Keratinocyte (primary cell): Measurements from ENCODE around the gene PLAAT3. TPM values are rescaled to one million over a fixed set of nuclear protein-coding genes. Genes with fewer than 3 reads are reported as not detected.

Experiments used
- DNase-seq: peaks from one replicate; pipeline ENCODE4 v3.0.0-alpha.2; 2011; ENCODE audit warnings: low read depth, missing footprints, low spot score
- FAIRE-seq: peaks from 2 replicates; lab custom pipeline; 2011; peaks lifted over from hg19 to GRCh38; lab: Jason Lieb, UNC
- H2AFZ ChIP-seq: 2 replicates; pipeline ENCODE4 v1.6.0; 2012; ENCODE audit warnings: low read length, control low read depth, inconsistent platforms; ENCODE audit not compliant: control insufficient read depth
- H3K27ac ChIP-seq: 2 replicates; pipeline ENCODE4 v1.5.1; 2011; ENCODE audit warnings: low read length; ENCODE audit not compliant: control insufficient read depth, insufficient read depth
- H3K27me3 ChIP-seq: 3 replicates; pipeline ENCODE4 v1.6.0; 2011; ENCODE audit warnings: low read length; ENCODE audit not compliant: control insufficient read depth, insufficient read depth; ENCODE audit errors: extremely low read depth
- H3K36me3 ChIP-seq, 2 experiments: 2 replicates in 1 of 2; 3 replicates in 1 of 2; pipeline ENCODE4 v1.5.1; 2011; ENCODE audit warnings: low read length in 2 of 2, mild to moderate bottlenecking in 1 of 2; ENCODE audit not compliant: control insufficient read depth in 2 of 2, insufficient read depth in 2 of 2; ENCODE audit errors: extremely low read depth in 1 of 2
- H3K4me1 ChIP-seq: 3 replicates; pipeline ENCODE4 v1.5.1; 2011; ENCODE audit warnings: low read length; ENCODE audit not compliant: control insufficient read depth, insufficient read depth; ENCODE audit errors: extremely low read depth
- H3K4me2 ChIP-seq: 3 replicates; pipeline ENCODE4 v1.6.0; 2011; ENCODE audit warnings: low read depth, low read length; ENCODE audit not compliant: control insufficient read depth, insufficient read depth; ENCODE audit errors: extremely low read depth
- H3K4me3 ChIP-seq, 3 experiments: fragments of 200-600 bp in 1 of 3; sonication (generic) in 1 of 3; 2 replicates in 2 of 3; 3 replicates in 1 of 3; pipeline ENCODE4 v1.5.1; 2011 to 2016; ENCODE audit warnings: low read length in 3 of 3, mild to moderate bottlenecking in 3 of 3, control low read depth in 2 of 3, inconsistent platforms in 1 of 3, low read depth in 1 of 3, mixed read lengths in 1 of 3, mixed run types in 1 of 3, moderate library complexity in 1 of 3; ENCODE audit not compliant: control insufficient read depth in 2 of 3, insufficient read depth in 2 of 3; ENCODE audit errors: extremely low read depth in 1 of 3
- H3K79me2 ChIP-seq: 2 replicates; pipeline ENCODE4 v1.6.0; 2012; ENCODE audit warnings: low read length; ENCODE audit not compliant: control insufficient read depth, insufficient read depth
- H3K9ac ChIP-seq: 3 replicates; pipeline ENCODE4 v1.6.0; 2011; ENCODE audit warnings: low read length; ENCODE audit not compliant: control insufficient read depth, insufficient read depth; ENCODE audit errors: extremely low read depth
- H3K9me1 ChIP-seq: 3 replicates; pipeline ENCODE4 v1.6.0; 2011; ENCODE audit warnings: low read length; ENCODE audit not compliant: control insufficient read depth, insufficient read depth; ENCODE audit errors: extremely low read depth
- H3K9me3 ChIP-seq: 2 replicates; pipeline ENCODE4 v1.5.1; 2012; ENCODE audit warnings: low read depth, low read length; ENCODE audit not compliant: control insufficient read depth
- H4K20me1 ChIP-seq: 3 replicates; pipeline ENCODE4 v1.6.0; 2011; ENCODE audit warnings: low read length; ENCODE audit not compliant: control insufficient read depth, insufficient read depth; ENCODE audit errors: extremely low read depth
- EZH2 ChIP-seq: IDR thresholded peaks from one replicate; pipeline ENCODE4 v1.6.1; 2012; ENCODE audit warnings: inconsistent platforms, mild to moderate bottlenecking, low read length, moderate library complexity
- dilution Hi-C: fragments of 300-500 bp; cut with MboI; formaldehyde crosslinking; loops from one replicate; pipeline ENCODE4 v1.7.0; 2020; ENCODE audit warnings: low sequenced_read_pairs; ENCODE audit not compliant: extremely low pct_ligation_motif_present
- polyA minus RNA-seq, 3 experiments: library from RNA; depleted of rRNA, polyadenylated mRNA; stranded (reverse); fragments of >200 nt; gene quantifications; 1 replicate in 1 of 3; 2 replicates in 1 of 3; 3 replicates in 1 of 3; pipeline ENCODE4 v1.2.3, GENCODE V29; 2011
- polyA plus RNA-seq, 5 experiments: library from polyadenylated mRNA; depleted of rRNA in 3 of 5; stranded (reverse) in 3 of 5; stranded (forward) in 1 of 5; unstranded in 1 of 5; fragments of >200 nt; gene quantifications; 1 replicate in 1 of 5; 2 replicates in 3 of 5; 3 replicates in 1 of 5; pipeline versions ENCODE4 v1.2.1 to v1.2.3, GENCODE V29; 2011 to 2012; ENCODE audit warnings: missing spikeins in 2 of 5, low read depth in 1 of 5, low replicate concordance in 1 of 5
- TF ChIP-seq, protein P1 (sequence below), 3 experiments: IDR thresholded peaks in 1 of 3; conservative IDR thresholded peaks in 1 of 3; optimal IDR thresholded peaks in 1 of 3; 2 replicates in 2 of 3; 3 replicates in 1 of 3; pipeline versions ENCODE3 to v1.5.1; 2011; ENCODE audit warnings: low read length in 3 of 3, mild to moderate bottlenecking in 3 of 3, moderate library complexity in 2 of 3, control low read depth in 1 of 3, inconsistent platforms in 1 of 3; ENCODE audit not compliant: insufficient read depth in 2 of 3; ENCODE audit errors: extremely low read depth in 1 of 3

PLAAT3 gene
- 0.17 to 0.29 TPM (median 0.20 TPM) in 3 replicates for polyA plus RNA-seq
- 0.14 TPM for polyA plus RNA-seq (2011; ENCODE audit: low read depth)
- 0.19 and 0.60 TPM in 2 replicates for polyA plus RNA-seq (2011; cell fraction: cytosol; rRNA removed)
- 0.31 and 0.32 TPM in 2 replicates for polyA plus RNA-seq (2011; cell fraction: nucleus; rRNA removed)
- polyA plus RNA-seq (2012; ENCODE audit: low replicate concordance), result 0.08 and 0.39 TPM in 2 replicates
- 0.30 TPM in 1 of 3 replicates, not detected in the others for polyA minus RNA-seq
- not detected for polyA minus RNA-seq (2011; cell fraction: cytosol; rRNA and poly(A)+ RNA removed)
- polyA minus RNA-seq (2011; cell fraction: nucleus; rRNA and poly(A)+ RNA removed), result not detected in 2 replicates

DNA sequence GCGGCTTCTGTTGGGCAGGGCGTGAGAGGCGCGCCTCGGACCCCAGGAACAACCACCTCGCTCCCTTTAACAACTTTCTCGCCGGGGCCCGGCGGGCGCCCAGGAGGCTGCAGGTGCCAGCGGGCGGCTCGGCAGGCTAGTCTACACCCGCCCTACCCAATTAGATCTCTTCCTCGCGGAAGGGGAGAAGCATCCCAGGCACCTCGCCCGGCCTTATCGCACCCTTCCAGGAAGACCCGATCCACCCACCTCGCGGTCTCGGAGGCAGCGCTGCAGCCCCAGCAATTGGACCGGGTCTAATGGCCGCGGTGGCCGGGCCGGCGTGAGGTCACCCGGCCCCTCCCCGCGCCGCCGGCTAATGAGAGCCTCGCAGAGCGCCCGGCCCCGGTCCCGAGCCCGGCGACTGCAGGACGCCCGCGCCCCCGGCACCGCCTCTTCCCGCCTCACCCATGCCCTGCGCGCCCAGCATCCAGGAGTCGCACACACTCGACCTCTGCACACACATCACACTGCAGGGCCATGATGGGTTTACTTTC, at the start of gene PLAAT3:
Gene PLAAT3 (minus strand): TSS at position 298 of the 536 bp plus-strand sequence. CDS start 419 bp downstream, outside the sequence.
- Histone ChIP-seq H3K9me1 (no peaks in the 10 kb centered on the region), H3K4me2 (peak within 1 kb of the TSS; percentile 83), H4K20me1 (no peaks in the 10 kb centered on the region), H3K4me1 (no peaks in the 10 kb centered on the region), H2AFZ (peak within 1 kb of the TSS; percentile 60), H3K4me3 (peak within 1 kb of the TSS; percentile 30 to 68 (median 58)), H3K9ac (no peak within 1 kb of the TSS), H3K9me3 (no peaks in the 10 kb centered on the region), H3K36me3 (no peaks in the 10 kb centered on the region), H3K27ac (no peak within 1 kb of the TSS), H3K79me2 (no peaks in the 10 kb centered on the region), H3K27me3 (peaks cover 9% of the 10 kb centered on the region)
- no peak for FAIRE-seq
- no peak for TF ChIP-seq EZH2
- TF ChIP-seq, protein P1, sequence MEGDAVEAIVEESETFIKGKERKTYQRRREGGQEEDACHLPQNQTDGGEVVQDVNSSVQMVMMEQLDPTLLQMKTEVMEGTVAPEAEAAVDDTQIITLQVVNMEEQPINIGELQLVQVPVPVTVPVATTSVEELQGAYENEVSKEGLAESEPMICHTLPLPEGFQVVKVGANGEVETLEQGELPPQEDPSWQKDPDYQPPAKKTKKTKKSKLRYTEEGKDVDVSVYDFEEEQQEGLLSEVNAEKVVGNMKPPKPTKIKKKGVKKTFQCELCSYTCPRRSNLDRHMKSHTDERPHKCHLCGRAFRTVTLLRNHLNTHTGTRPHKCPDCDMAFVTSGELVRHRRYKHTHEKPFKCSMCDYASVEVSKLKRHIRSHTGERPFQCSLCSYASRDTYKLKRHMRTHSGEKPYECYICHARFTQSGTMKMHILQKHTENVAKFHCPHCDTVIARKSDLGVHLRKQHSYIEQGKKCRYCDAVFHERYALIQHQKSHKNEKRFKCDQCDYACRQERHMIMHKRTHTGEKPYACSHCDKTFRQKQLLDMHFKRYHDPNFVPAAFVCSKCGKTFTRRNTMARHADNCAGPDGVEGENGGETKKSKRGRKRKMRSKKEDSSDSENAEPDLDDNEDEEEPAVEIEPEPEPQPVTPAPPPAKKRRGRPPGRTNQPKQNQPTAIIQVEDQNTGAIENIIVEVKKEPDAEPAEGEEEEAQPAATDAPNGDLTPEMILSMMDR (optimal IDR thresholded peaks at IDR 0.05 in 1 of 3, IDR thresholded peaks at IDR 0.05 in 1 of 3, conservative IDR thresholded peaks at IDR 0.05 in 1 of 3; ENCODE audit: extremely low read depth in 1 of 3, insufficient read depth in 2 of 3, low read length in 3 of 3), result no peak
- dilution Hi-C loops, result no loop called here
- no peak for DNase-seq

DNA sequence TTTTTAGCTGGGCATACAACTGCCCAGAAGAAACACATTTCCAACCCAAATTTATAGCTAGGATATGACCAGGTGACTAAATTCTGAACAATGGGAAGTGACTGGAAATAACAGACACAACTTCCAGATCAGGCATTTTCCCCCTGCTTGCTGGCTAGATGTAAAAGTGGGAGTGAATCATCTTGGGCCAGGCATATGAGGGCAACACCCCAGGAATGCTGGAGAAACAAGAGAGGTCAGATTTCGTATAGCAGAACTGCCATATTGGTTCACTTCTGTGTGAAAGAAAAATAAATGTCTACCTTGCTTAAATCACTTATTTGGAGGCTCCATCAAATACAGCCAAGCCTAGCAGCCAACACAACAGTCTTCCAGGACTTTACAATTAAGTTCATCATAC, 49.6 kb upstream of the PLAAT3 start:
- Histone ChIP-seq H3K4me1 (peaks cover 45% of the 10 kb centered on the region), H3K4me3 (no peak overlapping the region), H3K36me3 (peaks cover 0 to 2% of the 10 kb centered on the region in 2 experiments), H3K9ac (peak overlapping the region; percentile 6), H3K4me2 (peak overlapping the region; percentile 54), H2AFZ (no peak overlapping the region), H3K79me2 (peaks cover 85% of the 10 kb centered on the region), H3K9me1 (no peaks in the 10 kb centered on the region), H3K27ac (peak overlapping the region; percentile 60), H4K20me1 (no peaks in the 10 kb centered on the region), H3K27me3 (no peaks in the 10 kb centered on the region), H3K9me3 (no peaks in the 10 kb centered on the region)
- no peak for DNase-seq
- peak; percentile 57 for FAIRE-seq
- dilution Hi-C loops, result no loop called here
- TF ChIP-seq, protein P1 (optimal IDR thresholded peaks at IDR 0.05 in 1 of 3, IDR thresholded peaks at IDR 0.05 in 1 of 3, conservative IDR thresholded peaks at IDR 0.05 in 1 of 3; ENCODE audit: extremely low read depth in 1 of 3, insufficient read depth in 2 of 3, low read length in 3 of 3), result no peak
- no peak for TF ChIP-seq EZH2
